SU-DHL-6 (cell line): ENCODE results near the gene IL11.

Source experiments
- CTCF ChIP-seq: fragments of 200-600 bp; sonication (generic); IDR thresholded peaks from one replicate; pipeline ENCODE4 v1.5.1; 2017; ENCODE audit warnings: antibody characterized with exemption, mild to moderate bottlenecking, low read length, moderate library complexity; ENCODE audit not compliant: insufficient read depth, poor library complexity, severe bottlenecking
- EZH2phosphoT487 ChIP-seq: fragments of 200-600 bp; sonication (generic), shearing (Covaris generic); conservative IDR thresholded peaks from 2 replicates; pipeline ENCODE4 v1.6.1; 2018; ENCODE audit warnings: mild to moderate bottlenecking, antibody characterized with exemption, low read length, moderate library complexity, mixed read lengths

GRCh38 chr19:55340784-55341147 is 29.5 kb downstream of the IL11 start:
- TF ChIP-seq CTCF (peak; percentile 32), EZH2phosphoT487 (no peak)
